Suprapubic skin (tissue), 4 donors: ENCODE measurements around the gene PLCB1.

Source experiments
- EP300 ChIP-seq: sonication (generic); formaldehyde crosslinking; IDR thresholded peaks from one replicate; pipeline ENCODE4 v1.6.1; 2017; ENCODE audit warnings: antibody characterized with exemption
- POLR2A ChIP-seq, 2 donors: fragments of 450-650 bp; IDR thresholded peaks; one replicate each; pipeline ENCODE4 v1.6.1; 2017; ENCODE audit warnings: antibody characterized with exemption in 2 of 2, mild to moderate bottlenecking in 2 of 2, moderate library complexity in 2 of 2
- POLR2AphosphoS5 ChIP-seq, 3 donors: sonication (generic); formaldehyde crosslinking; IDR thresholded peaks; one replicate each; pipeline ENCODE4 v1.6.1; 2017; ENCODE audit warnings: antibody characterized with exemption in 3 of 3
- TF ChIP-seq, protein P1 (sequence below), 2 donors: fragments of 200-600 bp in 1 of 2; fragments of 450-650 bp in 1 of 2; sonication (generic) in 1 of 2; IDR thresholded peaks; one replicate each; pipeline ENCODE4 v1.5.1; 2016 to 2019; ENCODE audit warnings: antibody characterized with exemption in 2 of 2, mild to moderate bottlenecking in 1 of 2, moderate library complexity in 1 of 2

DNA sequence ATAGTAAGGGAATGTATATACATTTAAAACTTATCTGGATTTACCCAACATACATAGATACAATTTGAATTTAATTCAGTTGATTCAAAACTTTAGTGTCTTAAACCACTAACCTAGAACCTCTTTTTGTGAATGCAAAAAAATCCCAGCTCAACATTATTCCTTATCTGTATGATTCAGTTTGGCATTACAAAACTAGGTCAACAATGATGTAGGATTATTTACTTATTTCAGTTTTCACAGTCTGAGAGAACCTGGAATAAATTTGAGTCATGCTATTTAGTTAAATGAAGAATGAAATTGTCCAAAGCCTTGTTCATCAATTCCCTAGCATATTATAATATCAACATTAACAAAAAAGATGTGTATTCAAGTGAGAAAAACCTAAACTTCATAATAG lies 7.4 kb upstream of the PLCB1 start:
- TF ChIP-seq, protein P1, sequence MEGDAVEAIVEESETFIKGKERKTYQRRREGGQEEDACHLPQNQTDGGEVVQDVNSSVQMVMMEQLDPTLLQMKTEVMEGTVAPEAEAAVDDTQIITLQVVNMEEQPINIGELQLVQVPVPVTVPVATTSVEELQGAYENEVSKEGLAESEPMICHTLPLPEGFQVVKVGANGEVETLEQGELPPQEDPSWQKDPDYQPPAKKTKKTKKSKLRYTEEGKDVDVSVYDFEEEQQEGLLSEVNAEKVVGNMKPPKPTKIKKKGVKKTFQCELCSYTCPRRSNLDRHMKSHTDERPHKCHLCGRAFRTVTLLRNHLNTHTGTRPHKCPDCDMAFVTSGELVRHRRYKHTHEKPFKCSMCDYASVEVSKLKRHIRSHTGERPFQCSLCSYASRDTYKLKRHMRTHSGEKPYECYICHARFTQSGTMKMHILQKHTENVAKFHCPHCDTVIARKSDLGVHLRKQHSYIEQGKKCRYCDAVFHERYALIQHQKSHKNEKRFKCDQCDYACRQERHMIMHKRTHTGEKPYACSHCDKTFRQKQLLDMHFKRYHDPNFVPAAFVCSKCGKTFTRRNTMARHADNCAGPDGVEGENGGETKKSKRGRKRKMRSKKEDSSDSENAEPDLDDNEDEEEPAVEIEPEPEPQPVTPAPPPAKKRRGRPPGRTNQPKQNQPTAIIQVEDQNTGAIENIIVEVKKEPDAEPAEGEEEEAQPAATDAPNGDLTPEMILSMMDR (IDR thresholded peaks at IDR 0.05), result no peak
- TF ChIP-seq POLR2A (IDR thresholded peaks at IDR 0.05), result no peak
- no peak for TF ChIP-seq POLR2AphosphoS5 (IDR thresholded peaks at IDR 0.05)
- TF ChIP-seq EP300, result no peak
